Right lobe of liver (tissue), 4 donors: ENCODE data around the gene PSORS1C2.

Experiments used
- POLR2A ChIP-seq: fragments of 450-650 bp; IDR thresholded peaks from one replicate; pipeline ENCODE4 v1.6.1; 2017; ENCODE audit warnings: antibody characterized with exemption, mild to moderate bottlenecking
- TF ChIP-seq, protein P1 (sequence below), 4 donors: fragments of 200-600 bp in 3 of 4; fragments of 450-650 bp in 1 of 4; IDR thresholded peaks; one replicate each; pipeline versions ENCODE4 v1.5.1 to v1.8.0; 2016 to 2022; ENCODE audit warnings: antibody characterized with exemption in 4 of 4, mild to moderate bottlenecking in 2 of 4
- donor health status: DM: no; HTN: no; CAD: no.
- donor health status: DM: no; HTN: no; CAD: no.
- donor health status: DM: no; HTN: yes; CAD: no.

DNA sequence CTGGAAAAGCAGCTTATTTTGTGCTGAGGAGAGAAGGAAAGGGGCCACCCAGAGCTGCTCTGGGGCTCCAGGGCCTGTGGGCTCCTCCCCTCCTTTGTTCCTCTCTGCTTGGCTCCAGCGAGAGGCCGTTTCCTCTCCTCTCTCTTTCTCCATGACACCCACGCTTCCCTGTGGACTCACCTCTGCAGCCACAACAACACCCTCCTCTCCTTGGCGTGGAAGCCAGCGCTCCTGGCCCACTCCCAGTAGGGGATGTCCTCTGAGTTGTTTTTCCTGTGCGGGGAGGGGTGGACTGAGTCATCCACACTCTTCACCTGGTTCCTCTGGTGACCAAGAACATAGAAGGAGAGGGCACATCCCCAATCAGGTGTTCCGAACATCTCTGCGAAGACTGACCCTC lies 13.7 kb downstream of the PSORS1C2 start:
- TF ChIP-seq POLR2A, result no peak
- TF ChIP-seq, protein P1, sequence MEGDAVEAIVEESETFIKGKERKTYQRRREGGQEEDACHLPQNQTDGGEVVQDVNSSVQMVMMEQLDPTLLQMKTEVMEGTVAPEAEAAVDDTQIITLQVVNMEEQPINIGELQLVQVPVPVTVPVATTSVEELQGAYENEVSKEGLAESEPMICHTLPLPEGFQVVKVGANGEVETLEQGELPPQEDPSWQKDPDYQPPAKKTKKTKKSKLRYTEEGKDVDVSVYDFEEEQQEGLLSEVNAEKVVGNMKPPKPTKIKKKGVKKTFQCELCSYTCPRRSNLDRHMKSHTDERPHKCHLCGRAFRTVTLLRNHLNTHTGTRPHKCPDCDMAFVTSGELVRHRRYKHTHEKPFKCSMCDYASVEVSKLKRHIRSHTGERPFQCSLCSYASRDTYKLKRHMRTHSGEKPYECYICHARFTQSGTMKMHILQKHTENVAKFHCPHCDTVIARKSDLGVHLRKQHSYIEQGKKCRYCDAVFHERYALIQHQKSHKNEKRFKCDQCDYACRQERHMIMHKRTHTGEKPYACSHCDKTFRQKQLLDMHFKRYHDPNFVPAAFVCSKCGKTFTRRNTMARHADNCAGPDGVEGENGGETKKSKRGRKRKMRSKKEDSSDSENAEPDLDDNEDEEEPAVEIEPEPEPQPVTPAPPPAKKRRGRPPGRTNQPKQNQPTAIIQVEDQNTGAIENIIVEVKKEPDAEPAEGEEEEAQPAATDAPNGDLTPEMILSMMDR (IDR thresholded peaks at IDR 0.05), result no peak
